Natural killer cell (primary cell): ENCODE results near the gene PRR35. TPM values are rescaled to one million over a fixed set of nuclear protein-coding genes. Genes with fewer than 3 reads are reported as not detected.

ENCODE experiments used
- ATAC-seq, 3 donors: fragments of 150-1000 bp in 2 of 3; fragments of 200-7000 bp in 1 of 3; cut with Tn5 transposase; 1 replicate in 1 of 3; 2 replicates in 2 of 3; pipeline ENCODE4 v1.10.0; 2021; ENCODE audit warnings: mild to moderate bottlenecking in 2 of 3, moderate library complexity in 2 of 3
- DNase-seq, 2 donors: peaks; one replicate each; pipeline versions ENCODE4 v3.0.0 to v3.0.0-alpha.2; 2013 to 2021; ENCODE audit warnings: mixed read lengths in 1 of 2
- H3K27ac ChIP-seq: one replicate; pipeline ENCODE4 v1.5.1; 2013; ENCODE audit warnings: mild to moderate bottlenecking, low read length
- H3K27me3 ChIP-seq: one replicate; pipeline ENCODE4 v1.6.1; 2013; ENCODE audit warnings: low read length; ENCODE audit not compliant: control insufficient read depth, insufficient read depth
- H3K36me3 ChIP-seq: one replicate; pipeline ENCODE4 v1.6.1; 2013; ENCODE audit warnings: low read length; ENCODE audit not compliant: control insufficient read depth, insufficient read depth
- H3K4me1 ChIP-seq: one replicate; pipeline ENCODE4 v1.6.1; 2013; ENCODE audit warnings: low read length; ENCODE audit not compliant: control insufficient read depth, insufficient read depth
- H3K4me3 ChIP-seq: one replicate; pipeline ENCODE4 v1.5.1; 2013; ENCODE audit warnings: low read length
- H3K9me3 ChIP-seq: one replicate; pipeline ENCODE4 v1.6.1; 2013; ENCODE audit warnings: low read length; ENCODE audit not compliant: control insufficient read depth, insufficient read depth
- H3K27ac Mint-ChIP-seq, 2 donors: one replicate each; pipeline ENCODE4 v1.8.0; 2022; ENCODE audit warnings: mild to moderate bottlenecking in 2 of 2, mixed read lengths in 2 of 2, moderate library complexity in 1 of 2
- H3K27me3 Mint-ChIP-seq, 2 donors: one replicate each; pipeline ENCODE4 v1.8.0; 2022; ENCODE audit warnings: low read depth in 2 of 2, mixed read lengths in 2 of 2
- H3K36me3 Mint-ChIP-seq: one replicate; pipeline ENCODE4 v1.8.0; 2022; ENCODE audit warnings: mixed read lengths
- H3K4me1 Mint-ChIP-seq, 2 donors: one replicate each; pipeline ENCODE4 v1.8.0; 2022; ENCODE audit warnings: mixed read lengths in 2 of 2
- H3K4me3 Mint-ChIP-seq: one replicate; pipeline ENCODE4 v1.8.0; 2022; ENCODE audit warnings: mild to moderate bottlenecking, moderate library complexity, mixed read lengths
- H3K9me3 Mint-ChIP-seq, 2 donors: one replicate each; pipeline ENCODE4 v1.8.0; 2022; ENCODE audit warnings: mixed read lengths in 2 of 2
- CTCF ChIP-seq: fragments of 200-600 bp; IDR thresholded peaks from one replicate; pipeline ENCODE4 v1.8.0; 2022; ENCODE audit warnings: antibody characterized with exemption
- WGBS: methylation state at CpG from one replicate; pipeline ENCODE4 v1.1.7; 2013; ENCODE audit warnings: missing lambda C conversion rate; ENCODE audit not compliant: insufficient coverage; 5-methylcytosine and 5-hydroxymethylcytosine counted together
- intact Hi-C: fragments of 100-400 bp; cut with micrococcal nuclease; formaldehyde crosslinking; loops from one replicate; pipeline ENCODE4 v1.14.2; 2022
- total RNA-seq, 4 donors: library from RNA; stranded (reverse); fragments of 120-200 nt in 1 of 4; gene quantifications; one replicate each; pipeline versions ENCODE4 v1.2.3 to v1.2.4, GENCODE V29; 2013 to 2022

Gene PRR35
- total RNA-seq, 3 donors from 2014 or later (not counting 1 experiment from before 2014, with no cell fraction given), result 0.20 TPM; not detected in 2

DNA sequence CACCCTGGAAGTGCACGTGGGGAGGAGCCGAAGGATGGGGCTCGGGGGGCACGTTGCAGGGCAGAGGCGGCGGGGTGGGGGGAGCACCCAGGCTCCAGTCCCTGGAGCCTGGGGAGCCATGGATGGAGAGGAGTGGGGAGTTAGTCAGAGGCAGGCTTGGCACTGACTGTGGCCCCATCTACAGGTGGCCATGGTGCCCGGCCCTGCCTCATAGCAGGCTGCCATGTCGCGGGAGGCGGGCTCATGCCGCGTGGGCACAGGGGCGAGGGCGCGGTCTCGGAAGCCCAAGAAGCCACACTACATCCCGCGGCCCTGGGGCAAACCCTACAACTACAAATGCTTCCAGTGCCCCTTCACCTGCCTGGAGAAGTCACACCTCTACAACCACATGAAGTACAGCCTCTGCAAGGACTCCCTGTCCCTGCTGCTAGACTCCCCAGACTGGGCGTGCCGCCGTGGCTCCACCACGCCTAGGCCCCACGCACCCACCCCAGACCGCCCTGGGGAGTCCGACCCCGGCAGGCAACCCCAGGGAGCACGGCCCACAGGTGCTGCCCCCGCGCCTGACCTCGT is 3.0 kb downstream of the PRR35 start:
- Histone ChIP-seq H3K4me3 (no peak overlapping the region), H3K4me1 (peaks cover 18% of the 10 kb centered on the region), H3K27ac (no peak overlapping the region), H3K36me3 (no peaks in the 10 kb centered on the region), H3K27me3 (peaks cover 10% of the 10 kb centered on the region), H3K9me3 (no peaks in the 10 kb centered on the region)
- Mint-ChIP-seq H3K27ac (no peak overlapping the region), H3K9me3 (no peaks in the 10 kb centered on the region), H3K4me3 (no peak overlapping the region), H3K4me1 (peaks cover 0 to 8% of the 10 kb centered on the region in 2 donors), H3K36me3 (no peaks in the 10 kb centered on the region), H3K27me3 (peaks cover 0 to 4% of the 10 kb centered on the region in 2 donors)
- ATAC-seq (no peak), DNase-seq (no peak)
- intact Hi-C loops, result no loop called here
- 87% methylated on average over 30 of the region's 30 CpGs for WGBS
- no peak for TF ChIP-seq CTCF

DNA sequence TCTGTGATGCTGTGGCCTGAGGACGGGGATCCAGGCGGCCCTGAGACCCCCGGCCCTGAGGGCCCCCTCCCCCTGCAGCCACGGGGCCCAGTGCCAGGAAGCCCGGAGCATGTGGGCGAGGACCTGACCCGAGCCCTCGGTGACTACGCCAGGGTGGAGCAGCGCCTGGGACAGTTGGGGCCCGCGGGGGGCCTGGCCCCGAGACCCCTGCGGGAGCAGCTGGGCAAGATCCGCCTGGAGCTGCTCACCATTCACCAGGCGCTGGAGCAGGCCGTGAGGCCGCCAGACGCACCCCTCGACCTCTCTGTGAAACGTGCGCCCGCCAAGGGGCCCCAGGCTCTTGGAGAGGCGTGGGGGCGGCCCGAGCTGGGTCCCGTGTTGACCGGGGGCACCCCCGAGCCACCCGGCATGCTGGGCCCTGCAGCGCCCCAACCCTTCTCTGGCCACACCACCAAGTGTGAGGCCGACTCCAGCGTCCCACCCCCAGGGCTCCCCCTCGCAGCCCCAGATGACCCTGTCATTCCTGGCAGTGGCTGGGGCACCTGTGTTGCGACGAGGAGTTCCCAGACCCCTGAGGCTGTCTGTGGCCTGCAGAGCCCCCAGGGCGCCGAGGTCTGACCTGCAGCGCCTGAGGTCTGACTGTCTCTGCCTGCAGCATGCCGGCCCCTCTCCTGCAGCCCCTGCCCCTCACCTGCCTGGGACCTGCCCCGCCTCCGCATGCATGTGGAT is 4.7 kb downstream of the PRR35 start:
- H3K4me3 Mint-ChIP-seq, result no peak overlapping the region
- Histone ChIP-seq H3K4me3 (no peak overlapping the region), H3K9me3 (no peaks in the 10 kb centered on the region), H3K4me1 (peaks cover 32% of the 10 kb centered on the region), H3K27me3 (peaks cover 5% of the 10 kb centered on the region), H3K27ac (no peak overlapping the region), H3K36me3 (no peaks in the 10 kb centered on the region)
- no peaks in the 10 kb centered on the region for H3K27me3 Mint-ChIP-seq
- intact Hi-C loops, result no loop called here
- WGBS, result 93% methylated on average over 42 of the region's 42 CpGs
- peaks cover 0 to 16% of the 10 kb centered on the region in 2 donors for H3K4me1 Mint-ChIP-seq
- no peak for DNase-seq
- no peak for ATAC-seq
- TF ChIP-seq CTCF, result no peak
- H3K27ac Mint-ChIP-seq, result no peak overlapping the region
- no peaks in the 10 kb centered on the region for H3K36me3 Mint-ChIP-seq
- H3K9me3 Mint-ChIP-seq, result no peaks in the 10 kb centered on the region

GRCh38 chr16:565419-566330 is 5.5 kb downstream of the PRR35 start:
- no peak overlapping the region for H3K4me3 ChIP-seq
- no peaks in the 10 kb centered on the region for H3K36me3 Mint-ChIP-seq
- DNase-seq, result no peak
- peaks cover 2 to 19% of the 10 kb centered on the region in 2 donors for H3K4me1 Mint-ChIP-seq
- no peak overlapping the region for H3K4me3 Mint-ChIP-seq
- intact Hi-C loops, result no loop called here
- H3K27me3 Mint-ChIP-seq, result no peaks in the 10 kb centered on the region
- H3K27me3 ChIP-seq, result peaks cover 5% of the 10 kb centered on the region
- H3K27ac ChIP-seq, result no peak overlapping the region
- ATAC-seq, result no peak
- no peaks in the 10 kb centered on the region for H3K36me3 ChIP-seq
- H3K27ac Mint-ChIP-seq, result no peak overlapping the region
- no peak for TF ChIP-seq CTCF
- WGBS, result 86% methylated on average over 35 of the region's 35 CpGs
- peaks cover 37% of the 10 kb centered on the region for H3K4me1 ChIP-seq
- no peaks in the 10 kb centered on the region for H3K9me3 Mint-ChIP-seq
- H3K9me3 ChIP-seq, result no peaks in the 10 kb centered on the region
